ENCODE measurements around the gene TCF7.
"Not testable (repeated sequence)": the region's sequence is repeated elsewhere in the genome, so short reads cannot be mapped to it uniquely, and the experiment has no call there.

The TCF7 gene

DNA sequence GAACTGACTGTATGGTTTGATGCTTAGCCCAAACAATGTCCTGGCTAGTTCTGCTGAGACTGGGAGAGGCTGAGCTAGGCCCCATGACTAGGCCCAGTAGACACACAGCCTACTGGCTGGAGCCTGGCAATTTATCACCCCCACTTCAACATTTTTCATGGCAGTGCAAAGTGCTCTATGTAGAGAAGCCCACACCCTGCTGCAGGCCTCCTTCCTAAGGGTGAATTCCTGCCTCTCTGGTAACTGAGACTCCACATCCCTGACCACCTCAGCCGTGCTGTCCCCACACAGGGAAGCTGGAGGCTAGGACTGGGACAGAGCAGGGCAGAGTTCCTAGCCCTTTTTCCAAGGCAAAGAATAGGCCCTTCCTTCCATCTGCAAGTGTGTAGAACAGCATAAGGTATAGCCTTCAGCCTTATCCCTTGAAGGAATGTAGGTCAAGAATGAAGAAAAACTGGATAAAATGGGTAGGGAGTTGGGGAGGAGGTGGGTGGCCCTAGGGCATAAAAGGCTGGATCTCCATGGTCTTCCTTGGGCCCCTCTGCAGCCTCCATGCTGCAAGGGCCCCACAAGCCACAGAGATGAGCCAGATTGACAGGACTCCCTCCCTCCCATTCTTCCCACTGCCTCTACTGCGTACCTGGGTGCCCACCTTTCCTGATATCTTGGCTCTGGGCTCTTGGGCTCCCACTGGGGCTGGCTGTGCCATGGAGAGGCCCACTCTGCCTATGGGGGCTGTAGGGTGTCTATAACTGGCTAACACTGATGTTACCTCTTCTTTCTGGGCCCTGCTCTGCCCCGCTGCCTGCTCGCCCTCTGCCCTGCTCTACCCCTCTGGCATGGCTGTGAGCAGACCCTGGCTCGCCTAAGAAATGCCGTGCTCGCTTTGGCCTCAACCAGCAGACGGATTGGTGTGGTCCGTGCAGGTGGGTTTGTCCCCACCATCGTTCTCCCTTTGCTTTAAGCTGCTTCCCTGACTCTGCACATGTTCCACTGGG is 29.8 kb downstream of the TCF7 start:
- no peak for DNase-seq

DNA sequence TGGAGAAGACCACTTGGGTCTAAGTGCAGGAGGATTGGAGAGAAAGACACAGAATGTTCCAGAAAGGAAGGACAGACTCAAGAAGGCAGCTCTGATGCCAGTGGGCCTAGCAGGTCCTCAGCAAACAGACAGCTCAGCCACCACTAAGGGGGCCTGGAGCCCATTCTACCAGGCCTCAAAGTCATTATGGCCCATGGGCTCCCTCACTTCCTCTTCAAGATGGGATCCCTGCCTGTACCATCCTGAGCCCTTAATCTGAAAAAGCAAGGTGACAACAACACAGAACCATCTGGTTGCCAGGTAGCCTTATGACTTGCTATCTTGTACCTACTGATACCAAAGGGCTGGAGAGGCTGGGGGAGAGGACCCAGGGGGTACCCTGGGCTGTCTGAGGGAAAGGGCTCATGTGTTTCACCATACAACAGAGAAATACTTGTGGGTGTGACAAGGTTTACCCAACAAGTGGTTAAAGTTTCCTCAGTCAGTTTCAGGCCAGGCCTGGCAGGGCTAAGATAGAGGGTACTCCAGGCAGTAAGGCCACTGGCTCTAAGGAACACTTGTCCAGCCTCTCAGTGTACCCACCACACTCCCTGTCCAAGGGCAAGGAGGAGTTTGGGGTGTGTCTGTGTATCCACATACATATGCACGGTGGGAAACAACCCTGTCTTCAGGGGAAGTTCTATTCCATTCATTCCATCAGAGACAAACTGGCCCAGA is 30.7 kb downstream of the TCF7 start:
- no peak for DNase-seq

DNA sequence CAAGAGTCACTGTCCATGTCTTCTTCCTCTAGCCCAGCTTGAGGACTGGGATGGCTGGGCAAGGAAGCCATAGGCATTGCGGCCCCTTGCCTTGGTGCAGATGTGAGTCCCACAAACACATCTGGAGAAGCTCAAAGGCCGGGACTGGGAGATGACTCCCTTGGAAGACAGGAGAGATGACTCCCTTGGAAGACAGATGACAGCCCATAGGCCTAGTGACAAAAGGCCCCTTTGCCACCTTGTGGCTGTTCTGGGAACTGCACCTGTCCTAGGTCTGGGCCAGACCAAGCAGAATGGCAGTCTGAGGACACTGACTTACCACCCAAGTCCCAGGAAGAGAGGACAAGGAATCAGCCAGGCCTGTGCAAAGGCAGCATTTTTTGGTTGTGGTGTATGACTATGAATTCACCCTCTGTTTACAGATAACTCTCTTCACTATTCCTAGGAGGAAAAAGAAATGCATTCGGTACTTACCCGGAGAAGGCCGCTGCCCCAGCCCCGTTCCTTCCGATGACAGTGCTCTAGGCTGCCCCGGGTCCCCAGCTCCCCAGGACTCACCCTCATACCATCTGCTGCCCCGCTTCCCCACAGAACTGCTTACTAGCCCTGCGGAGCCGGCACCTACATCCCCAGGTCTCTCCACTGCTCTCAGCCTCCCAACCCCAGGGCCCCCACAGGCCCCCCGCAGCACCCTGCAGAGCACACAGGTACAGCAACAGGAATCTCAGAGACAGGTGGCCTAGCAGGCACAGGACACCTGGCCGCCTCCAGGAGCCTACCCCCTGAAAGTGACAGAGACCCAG is 31.5 kb downstream of the TCF7 start:
- peak in 46 of 56 donors; percentile 28 to 89 (median 55) for DNase-seq

DNA sequence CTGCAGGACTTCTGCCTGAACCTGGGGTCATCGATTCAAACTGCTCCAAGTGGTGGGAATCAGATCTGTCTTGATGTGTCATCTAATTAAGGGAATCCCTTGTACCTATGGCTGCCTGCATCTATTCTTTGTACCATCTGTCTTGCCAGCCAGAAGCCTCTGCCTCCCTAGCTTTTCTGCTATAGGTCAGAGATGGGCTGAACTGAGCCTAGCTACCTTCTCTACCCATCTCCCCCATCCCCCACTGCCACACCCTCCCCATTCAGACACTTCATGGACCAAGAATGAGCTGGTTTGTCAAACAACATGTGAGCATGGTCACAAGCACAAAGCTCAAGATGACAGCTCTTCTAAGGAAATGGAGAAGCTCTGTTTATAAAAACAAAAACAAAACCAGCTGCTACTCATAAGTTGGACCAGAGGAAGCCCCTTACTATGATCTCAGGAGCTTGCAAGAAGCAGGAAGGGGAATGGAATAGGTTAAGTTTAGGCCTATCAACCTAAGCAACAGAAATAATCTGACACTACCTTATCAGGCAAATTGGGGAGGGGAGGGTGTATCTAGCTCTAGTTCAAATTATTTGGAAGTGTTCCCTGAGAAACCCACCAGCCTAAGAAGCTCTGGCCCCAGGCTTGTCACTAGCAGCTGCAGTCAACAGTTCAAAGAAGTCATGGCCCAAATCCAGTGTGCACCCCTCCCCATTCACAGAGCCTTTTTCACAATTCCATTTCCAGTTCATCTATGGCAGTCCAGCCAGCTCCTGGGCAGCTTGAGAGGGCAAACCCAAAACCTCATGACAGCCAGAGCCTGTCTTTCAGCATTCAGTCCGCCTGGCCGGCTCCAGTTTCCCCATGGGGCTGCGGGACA is 32.4 kb downstream of the TCF7 start:
- DNase-seq: peak in 6 of 56 donors; percentile 16 to 43 (median 36)

DNA sequence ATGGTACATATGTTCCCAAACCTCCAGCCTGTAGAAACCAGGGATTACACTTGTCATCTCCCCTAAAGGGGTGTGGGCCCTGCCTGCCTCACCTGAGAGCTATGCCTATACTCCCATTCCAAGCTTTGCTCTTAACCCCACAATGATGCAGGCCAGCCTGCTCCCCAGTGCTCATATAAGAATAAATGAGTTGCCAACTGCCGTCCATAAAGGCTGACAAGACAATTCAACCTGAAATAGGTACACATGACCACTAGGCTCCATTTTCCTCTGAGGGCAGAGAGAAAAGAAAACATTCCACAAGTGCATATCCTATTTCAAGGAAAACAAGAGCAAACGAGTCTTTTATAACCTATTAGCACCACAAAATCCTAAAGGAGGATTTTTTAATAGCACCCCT is 33.8 kb downstream of the TCF7 start:
- DNase-seq: no peak

DNA sequence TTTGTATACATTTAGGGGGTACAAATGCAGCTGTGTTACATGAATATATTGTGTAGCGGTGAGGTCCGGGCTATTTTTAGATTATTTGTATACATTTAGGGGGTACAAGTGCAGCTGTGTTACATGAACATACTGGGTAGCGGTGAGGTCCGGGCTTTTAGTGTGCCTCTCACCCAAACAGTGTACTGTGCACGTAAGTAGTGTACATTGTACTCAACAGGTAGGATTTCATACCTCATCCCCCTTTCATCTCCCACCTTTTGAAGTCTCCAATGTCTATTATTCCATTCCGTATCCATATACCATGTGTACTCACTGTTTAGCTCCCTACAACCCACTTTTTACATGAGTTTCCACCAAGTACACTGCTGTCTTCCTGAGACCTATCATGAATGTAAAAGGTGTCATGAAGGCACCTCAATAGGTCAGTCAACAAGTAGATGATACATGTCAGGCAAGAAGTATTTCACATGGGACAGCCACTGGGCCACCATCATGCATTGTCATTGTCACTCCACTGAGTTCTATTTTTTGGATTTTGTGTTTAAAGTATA is 34.6 kb downstream of the TCF7 start:
- no peak for DNase-seq

DNA sequence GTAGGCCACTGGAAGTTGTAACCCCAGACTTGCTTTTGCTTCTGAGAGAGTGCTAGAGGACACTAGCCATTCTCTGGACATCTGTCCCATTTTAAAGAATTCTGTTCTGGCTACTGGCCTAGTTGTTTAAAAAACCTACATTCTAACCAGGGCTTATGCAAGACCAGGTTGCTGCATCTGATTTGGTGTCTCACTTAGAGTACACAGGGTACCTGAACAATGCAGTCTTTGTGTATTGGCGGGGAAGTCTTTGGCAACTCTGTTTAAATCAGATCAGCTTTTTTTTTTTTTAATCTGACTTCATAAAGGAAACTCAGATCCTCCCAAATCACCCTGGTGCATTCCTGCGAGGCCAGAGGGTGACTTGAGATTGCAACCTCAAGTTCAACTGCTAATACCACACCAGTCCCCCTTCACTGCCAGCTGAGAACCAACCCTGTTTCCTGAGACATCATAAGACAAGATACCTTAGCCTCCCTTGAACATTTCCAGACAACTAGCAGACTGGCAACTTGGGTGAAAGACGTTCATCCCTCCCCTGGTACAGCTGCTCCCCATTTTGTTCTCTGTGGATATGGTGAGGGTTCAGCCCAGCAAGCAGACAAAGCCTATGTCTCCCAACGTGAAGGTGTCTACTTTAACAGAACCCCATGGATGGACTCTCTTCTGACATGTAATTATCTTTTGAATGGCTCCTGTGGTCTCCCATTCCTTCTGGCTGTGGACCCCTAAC is 35.3 kb downstream of the TCF7 start:
- DNase-seq: peak in 1 of 56 donors; percentile 14

DNA sequence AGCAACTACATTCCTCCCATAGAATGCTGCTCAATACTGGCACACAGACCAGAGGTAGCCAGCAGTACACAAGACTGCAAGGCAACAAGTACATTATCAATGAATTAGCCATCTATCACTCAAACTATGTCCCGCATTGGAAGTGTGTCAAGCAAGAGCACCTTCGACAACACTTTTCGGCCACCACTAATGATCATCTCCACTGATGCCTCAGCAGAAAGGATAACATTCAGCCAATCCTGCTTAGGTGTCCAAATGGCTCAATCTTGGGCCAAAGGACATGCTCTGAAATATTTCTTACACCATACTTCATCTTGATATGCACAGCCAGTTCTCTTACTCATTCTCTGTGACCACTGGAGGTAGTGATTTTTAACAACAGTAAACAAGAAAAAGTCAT is 37.2 kb downstream of the TCF7 start:
- DNase-seq: no peak

DNA sequence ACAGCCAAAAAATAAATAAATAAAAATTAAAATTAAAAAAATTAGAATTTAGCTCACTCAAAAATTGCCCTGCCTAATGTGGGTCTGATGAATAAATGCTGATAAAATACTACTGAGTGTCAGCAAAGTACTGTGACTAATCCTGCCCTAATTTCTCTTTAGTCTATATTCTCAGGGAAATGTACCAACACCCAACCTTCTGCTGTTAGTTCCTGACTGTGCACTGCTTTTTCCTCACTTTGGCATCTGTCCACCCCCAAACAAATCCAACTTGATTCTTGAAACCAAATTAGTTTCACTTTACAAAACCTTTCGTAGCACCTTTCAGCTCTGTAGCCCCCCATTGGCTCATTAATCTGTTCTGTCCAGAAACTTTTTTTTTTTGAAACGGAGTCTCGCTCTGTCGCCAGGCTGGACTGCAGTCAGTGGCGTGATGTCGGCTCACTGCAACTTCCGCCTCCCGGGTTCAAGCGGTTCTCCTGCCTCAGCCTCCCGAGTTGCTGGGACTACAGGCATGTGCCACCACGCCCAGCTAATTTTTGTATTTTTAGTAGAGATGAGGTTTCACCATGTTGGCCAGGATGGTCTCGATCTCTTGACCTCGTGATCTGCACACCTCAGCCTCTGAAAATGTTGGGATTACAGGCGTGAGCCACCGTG is 37.8 kb downstream of the TCF7 start:
- not testable (repeated sequence) for DNase-seq

DNA sequence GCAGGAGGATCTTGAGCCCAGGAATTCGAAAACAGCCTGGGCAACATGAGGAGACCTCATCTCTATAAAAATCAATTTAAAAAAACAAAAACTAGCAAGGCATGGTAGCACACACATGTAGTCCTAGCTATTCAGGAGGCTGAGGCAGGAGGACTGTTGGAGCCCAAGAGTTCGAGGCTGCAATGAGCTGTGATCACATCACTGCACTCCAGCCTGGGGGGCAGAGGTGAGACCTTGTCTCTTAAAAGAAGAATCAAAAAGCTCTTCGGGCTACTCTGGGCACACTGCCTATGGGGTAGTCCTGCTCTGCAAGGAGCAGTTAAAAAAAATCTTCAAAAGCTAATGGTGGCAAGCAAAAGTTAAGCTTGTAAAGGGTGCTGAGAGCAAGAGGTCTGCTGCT is 38.8 kb downstream of the TCF7 start:
- DNase-seq: no peak

DNA sequence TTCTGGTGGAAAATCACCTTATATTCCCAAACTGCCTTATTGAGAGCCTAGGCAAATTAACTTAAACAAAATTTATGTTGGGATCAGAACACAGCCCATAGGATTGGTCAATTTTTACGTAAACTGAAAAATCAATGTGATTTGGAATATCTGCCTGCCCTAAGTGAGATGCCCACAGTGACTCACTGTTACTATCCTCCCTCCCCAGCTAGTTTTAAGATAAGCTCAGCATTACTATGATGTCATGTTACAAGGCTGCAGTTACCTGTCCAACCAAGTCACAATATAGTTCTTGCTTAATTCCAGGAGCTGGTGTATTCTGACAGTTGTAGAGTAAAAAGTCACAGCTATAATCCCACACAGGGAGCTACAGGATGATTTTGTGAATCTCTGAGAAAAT is 39.2 kb downstream of the TCF7 start:
- DNase-seq: no peak

DNA sequence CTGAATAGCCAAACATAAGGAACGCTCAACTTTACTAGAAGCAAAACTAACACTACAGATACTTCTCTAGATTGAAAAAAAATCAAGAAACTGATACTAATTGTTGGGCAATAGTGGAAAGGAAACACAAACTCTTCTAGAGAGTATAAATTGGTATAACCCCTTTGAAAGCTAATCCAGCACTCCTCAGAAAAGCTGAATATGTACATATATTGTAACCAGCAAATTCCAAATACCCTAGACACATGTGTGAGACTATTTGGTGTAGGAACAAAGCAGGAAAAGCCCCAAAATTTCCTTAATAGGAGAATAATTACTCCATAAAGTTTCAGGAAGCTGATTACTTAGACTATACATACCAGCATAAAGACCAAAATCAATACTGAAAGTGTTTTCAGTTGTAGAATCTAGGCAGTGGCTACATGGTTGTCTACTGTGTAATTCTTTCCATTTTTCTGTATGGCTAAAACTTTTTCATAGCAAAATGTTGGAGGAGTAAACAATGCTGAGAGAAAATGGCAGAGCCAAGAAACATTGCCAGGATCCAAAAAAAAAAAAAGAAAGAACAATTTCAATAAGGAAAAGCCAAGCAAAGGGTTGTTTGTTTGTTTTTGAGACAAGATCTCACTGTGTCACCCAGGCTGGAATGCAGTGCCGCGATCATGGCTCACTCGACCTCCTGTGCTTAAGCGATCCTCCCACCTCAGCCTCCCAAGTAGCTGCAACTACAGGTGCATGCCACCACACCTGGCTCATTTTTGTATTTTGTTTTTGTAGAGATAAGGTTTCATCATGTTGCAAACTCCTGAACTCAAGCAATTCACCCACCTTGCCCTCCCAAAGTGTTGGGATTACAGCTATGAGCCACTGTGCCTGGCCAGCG is 47.3 kb downstream of the TCF7 start:
- no peak for DNase-seq

DNA sequence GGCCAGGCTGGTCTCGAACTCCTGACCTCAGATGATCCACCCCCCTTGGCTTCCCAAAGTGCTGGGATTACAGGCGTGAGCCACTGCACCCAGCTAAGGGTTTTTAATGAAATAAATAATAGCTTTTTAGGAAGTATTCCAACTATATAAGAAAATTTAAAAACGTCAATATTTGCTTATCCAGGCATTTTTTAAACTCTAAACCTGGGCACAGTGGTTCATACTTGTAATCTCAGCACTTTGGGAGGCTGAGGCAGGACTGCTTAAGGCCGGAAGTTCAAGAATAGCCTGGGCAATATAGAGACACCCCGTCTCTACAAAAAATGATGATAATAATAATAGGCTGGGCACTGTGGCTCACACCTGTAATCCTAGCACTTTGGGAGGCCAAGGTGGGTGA is 48.1 kb downstream of the TCF7 start:
- DNase-seq: no peak

DNA sequence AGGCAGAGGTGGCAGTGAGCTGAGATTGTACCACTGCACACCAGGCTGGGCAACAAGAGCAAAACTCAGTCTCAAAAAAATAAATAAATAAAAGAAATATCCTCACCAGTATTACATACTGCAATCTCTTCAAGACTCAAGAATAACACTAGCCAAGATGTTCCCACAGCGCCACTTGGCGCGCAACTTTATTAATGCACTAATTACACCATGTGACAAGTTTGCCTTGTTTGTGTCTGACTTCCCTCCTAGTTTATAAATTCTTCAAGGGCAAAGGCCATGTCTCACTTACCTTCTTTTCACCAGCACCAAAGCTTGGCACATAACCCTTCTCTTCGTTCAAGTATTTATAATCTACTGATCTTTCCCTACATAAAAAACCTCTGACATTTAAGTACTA is 57.5 kb downstream of the TCF7 start:
- peak in 1 of 56 donors; percentile 27 for DNase-seq

DNA sequence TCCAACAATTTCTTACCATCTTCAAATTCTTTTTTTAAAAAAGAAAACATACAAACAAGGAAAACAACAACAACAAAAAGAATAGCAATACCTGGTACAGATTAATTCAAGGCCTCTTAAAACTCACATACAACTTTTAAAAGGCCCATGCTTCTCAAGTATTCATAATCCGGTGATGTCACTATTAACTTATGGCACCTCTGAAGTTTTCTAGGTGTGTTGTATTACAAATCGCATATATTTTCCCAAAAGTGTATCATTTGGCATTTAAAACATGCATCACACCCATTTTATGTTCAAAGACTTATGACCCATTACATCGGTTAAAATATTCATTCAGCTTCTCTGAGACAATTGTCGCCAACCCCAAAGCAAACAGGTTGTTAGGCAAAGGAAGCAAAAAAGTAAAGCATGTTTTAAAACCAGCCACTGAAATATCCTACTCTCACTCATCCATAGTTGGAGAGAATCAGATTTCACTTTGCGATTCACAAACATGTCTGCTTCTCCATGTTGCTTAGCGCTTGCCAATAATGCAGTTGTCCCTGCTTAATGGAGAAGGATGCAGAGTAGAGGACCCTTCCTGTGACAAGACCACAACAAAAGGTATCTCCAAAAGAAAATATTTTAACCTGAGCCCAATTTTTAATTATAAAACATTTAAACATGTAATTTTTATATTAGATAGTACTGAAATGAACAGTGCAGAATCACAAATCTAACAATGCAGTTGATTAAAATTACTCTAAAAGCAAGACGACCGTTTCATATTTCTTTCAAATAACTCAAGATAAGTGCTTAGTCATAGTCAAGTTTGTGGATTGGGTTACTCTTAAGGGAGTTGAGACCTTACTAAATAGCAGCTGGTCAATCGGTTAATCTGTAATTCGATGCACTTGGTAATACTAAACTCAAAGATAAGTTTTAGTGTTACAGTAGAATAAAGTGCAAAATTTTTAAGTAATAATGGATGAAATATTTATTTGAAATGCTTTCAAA is 60.7 kb downstream of the TCF7 start:
- no peak for DNase-seq

DNA sequence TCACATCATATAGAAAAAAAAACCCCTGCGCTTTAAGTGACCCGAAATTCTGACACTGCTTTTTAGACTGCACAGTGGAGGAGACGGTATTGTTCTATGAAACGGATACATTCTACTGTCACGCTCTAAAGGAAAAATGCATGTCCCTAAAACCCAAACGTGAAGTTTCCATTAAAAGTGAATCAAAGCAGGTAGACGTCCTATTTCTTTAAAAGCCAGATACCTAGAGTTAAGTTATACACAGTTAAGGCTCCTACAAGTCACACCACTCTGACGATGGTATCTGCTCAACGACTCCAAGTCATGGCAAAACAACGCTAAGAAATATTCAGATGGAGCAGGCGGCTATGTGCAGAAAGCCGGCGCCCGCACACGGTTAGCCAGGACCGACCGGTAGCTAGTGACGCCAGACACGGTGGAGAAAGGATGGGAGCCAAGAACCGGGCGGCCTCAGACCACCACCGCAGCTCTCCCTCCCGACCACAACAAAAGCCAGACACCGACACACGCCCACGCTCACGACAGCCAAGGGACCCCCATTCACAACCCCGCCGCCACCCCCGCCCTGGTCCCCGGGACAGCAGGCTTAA is 61.5 kb downstream of the TCF7 start:
- peak in 8 of 56 donors; percentile 28 to 67 (median 48) for DNase-seq
